Lower lobe of right lung (tissue), 2 donors: ENCODE data around the gene MYRIP. TPM values are rescaled to one million over a fixed set of nuclear protein-coding genes. Genes with fewer than 3 reads are reported as not detected.
"Not testable (repeated sequence)": the region's sequence is repeated elsewhere in the genome, so short reads cannot be mapped to it uniquely, and the experiment has no call there.

Experiments used
- ATAC-seq, 2 donors: fragments of 200-7000 bp; cut with Tn5 transposase; one replicate each; pipeline ENCODE4 v1.9.1; 2020 to 2022; ENCODE audit warnings: mild to moderate bottlenecking in 2 of 2, moderate library complexity in 2 of 2
- DNase-seq: peaks from one replicate; pipeline ENCODE4 v3.0.0-alpha.2; 2020
- H3K27ac ChIP-seq: fragments of 200-600 bp; one replicate; pipeline ENCODE4 v1.8.0; 2022
- H3K27me3 ChIP-seq: fragments of 200-600 bp; one replicate; pipeline ENCODE4 v1.8.0; 2022; ENCODE audit warnings: low read depth
- H3K36me3 ChIP-seq: fragments of 200-600 bp; one replicate; pipeline ENCODE4 v1.8.0; 2022; ENCODE audit warnings: mild to moderate bottlenecking
- H3K4me1 ChIP-seq: fragments of 200-600 bp; one replicate; pipeline ENCODE4 v1.8.0; 2022
- H3K4me3 ChIP-seq: fragments of 200-600 bp; one replicate; pipeline ENCODE4 v1.8.0; 2022; ENCODE audit warnings: mild to moderate bottlenecking
- H3K9me3 ChIP-seq: fragments of 200-600 bp; one replicate; pipeline ENCODE4 v1.8.0; 2022
- intact Hi-C: fragments of 100-400 bp; cut with DNase I; formaldehyde crosslinking; loops from one replicate; pipeline ENCODE4 v1.11.0; 2022
- total RNA-seq: library from RNA; stranded (reverse); fragmentation: NEBNext Ultra II Directional; extraction: Animal tissue kit (Norgen Biotek cat#: 25700); gene quantifications from one replicate; pipeline ENCODE4 v1.2.1, GENCODE V29; 2021
- TF ChIP-seq, protein P1 (sequence below): fragments of 200-600 bp; IDR thresholded peaks from one replicate; pipeline ENCODE4 v1.8.0; 2022; ENCODE audit warnings: antibody characterized with exemption, mild to moderate bottlenecking
- donor health status: DM: no; HTN: yes; CAD: no; lungs with severe emphysema.

MYRIP gene
- total RNA-seq, 1 donor from 2014 or later, result 1.8 TPM

GRCh38 chr3:40024526-40024925 lies 215.1 kb downstream of the MYRIP start:
- H3K36me3 ChIP-seq, result no peaks in the 10 kb centered on the region
- H3K4me3 ChIP-seq, result no peak overlapping the region
- H3K27me3 ChIP-seq, result no peaks in the 10 kb centered on the region
- intact Hi-C loops, result no loop called here
- no peak for DNase-seq
- no peak overlapping the region for H3K27ac ChIP-seq
- ATAC-seq, result no peak
- peaks cover 7% of the 10 kb centered on the region for H3K9me3 ChIP-seq
- no peaks in the 10 kb centered on the region for H3K4me1 ChIP-seq
- TF ChIP-seq, protein P1, sequence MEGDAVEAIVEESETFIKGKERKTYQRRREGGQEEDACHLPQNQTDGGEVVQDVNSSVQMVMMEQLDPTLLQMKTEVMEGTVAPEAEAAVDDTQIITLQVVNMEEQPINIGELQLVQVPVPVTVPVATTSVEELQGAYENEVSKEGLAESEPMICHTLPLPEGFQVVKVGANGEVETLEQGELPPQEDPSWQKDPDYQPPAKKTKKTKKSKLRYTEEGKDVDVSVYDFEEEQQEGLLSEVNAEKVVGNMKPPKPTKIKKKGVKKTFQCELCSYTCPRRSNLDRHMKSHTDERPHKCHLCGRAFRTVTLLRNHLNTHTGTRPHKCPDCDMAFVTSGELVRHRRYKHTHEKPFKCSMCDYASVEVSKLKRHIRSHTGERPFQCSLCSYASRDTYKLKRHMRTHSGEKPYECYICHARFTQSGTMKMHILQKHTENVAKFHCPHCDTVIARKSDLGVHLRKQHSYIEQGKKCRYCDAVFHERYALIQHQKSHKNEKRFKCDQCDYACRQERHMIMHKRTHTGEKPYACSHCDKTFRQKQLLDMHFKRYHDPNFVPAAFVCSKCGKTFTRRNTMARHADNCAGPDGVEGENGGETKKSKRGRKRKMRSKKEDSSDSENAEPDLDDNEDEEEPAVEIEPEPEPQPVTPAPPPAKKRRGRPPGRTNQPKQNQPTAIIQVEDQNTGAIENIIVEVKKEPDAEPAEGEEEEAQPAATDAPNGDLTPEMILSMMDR, result no peak

GRCh38 chr3:40025892-40026291 lies 216.5 kb downstream of the MYRIP start:
- H3K9me3 ChIP-seq, ATAC-seq, H3K4me1 ChIP-seq, DNase-seq, H3K27ac ChIP-seq, intact Hi-C loops, H3K36me3 ChIP-seq, H3K4me3 ChIP-seq, H3K27me3 ChIP-seq: not testable (repeated sequence)

GRCh38 chr3:40035177-40035576 lies 225.8 kb downstream of the MYRIP start:
- DNase-seq, result no peak
- Histone ChIP-seq H3K27ac (no peak overlapping the region), H3K27me3 (no peaks in the 10 kb centered on the region), H3K36me3 (no peaks in the 10 kb centered on the region), H3K4me3 (no peak overlapping the region), H3K4me1 (no peaks in the 10 kb centered on the region), H3K9me3 (no peaks in the 10 kb centered on the region)
- intact Hi-C loops, result no loop called here
- TF ChIP-seq, protein P1, result no peak
- ATAC-seq, result no peak

DNA sequence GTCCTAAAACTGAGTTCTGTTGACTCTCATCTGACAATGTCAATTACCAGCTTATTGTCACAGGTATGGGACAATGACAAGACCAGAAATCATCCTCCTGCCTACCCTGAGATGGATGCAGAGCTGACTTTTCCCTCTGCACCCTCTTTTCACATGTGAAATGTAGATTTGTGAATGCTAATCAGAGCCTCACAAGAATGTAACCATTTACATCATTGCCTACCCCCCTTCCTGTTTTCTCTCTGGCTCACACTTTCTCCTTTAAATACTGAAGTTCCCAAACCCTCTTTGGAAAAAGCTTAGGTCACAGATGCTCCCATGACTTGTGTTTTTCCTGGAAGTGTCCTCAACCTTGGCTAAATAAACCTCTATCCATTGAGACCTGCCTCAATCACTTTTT lies 228.2 kb downstream of the MYRIP start:
- no peaks in the 10 kb centered on the region for H3K36me3 ChIP-seq
- no peak overlapping the region for H3K27ac ChIP-seq
- H3K9me3 ChIP-seq, result no peaks in the 10 kb centered on the region
- TF ChIP-seq, protein P1, result no peak
- no peak for ATAC-seq
- H3K4me3 ChIP-seq, result no peak overlapping the region
- H3K27me3 ChIP-seq, result no peaks in the 10 kb centered on the region
- no peak for DNase-seq
- no peaks in the 10 kb centered on the region for H3K4me1 ChIP-seq
- intact Hi-C loops, result no loop called here

DNA sequence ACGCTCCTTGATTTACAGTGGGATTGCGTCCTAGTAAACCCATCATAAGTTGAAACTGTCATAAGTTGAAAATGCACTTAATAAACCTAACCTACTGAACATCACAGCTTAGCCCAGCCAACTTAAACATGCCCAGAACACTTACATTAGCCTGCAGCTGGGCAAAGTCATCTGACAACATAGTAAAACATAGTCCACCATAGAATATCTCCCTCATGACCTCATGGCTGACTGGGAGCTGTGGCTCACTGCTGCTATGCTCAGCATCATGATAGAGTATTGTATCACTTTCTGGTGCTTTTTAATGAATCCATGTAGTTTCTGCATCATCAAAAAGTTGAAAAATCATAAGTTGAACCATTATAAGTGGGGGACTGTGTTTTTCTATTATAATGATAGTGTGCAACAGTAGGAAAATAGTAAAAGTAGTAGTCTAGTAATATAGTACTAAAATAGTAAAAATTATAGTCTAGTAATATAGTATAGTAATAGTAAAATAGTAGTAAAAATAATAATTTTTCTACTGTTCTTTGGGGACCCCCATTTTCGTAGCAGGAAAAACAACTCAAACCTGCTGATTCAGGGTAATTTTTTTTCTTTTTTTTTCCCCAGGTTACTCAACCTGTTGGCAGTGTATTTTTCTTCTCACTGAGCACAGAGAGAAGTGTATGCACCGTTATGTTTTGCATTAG lies 233.5 kb downstream of the MYRIP start:
- Histone ChIP-seq H3K27ac (no peak overlapping the region), H3K9me3 (no peaks in the 10 kb centered on the region), H3K4me1 (no peaks in the 10 kb centered on the region), H3K36me3 (no peaks in the 10 kb centered on the region), H3K4me3 (no peak overlapping the region), H3K27me3 (no peaks in the 10 kb centered on the region)
- ATAC-seq (no peak), DNase-seq (no peak)
- TF ChIP-seq, protein P1, result no peak
- intact Hi-C loops, result no loop called here

GRCh38 chr3:40043444-40043755 lies 234.0 kb downstream of the MYRIP start:
- TF ChIP-seq, protein P1, result no peak
- ATAC-seq (no peak), DNase-seq (no peak)
- intact Hi-C loops, result no loop called here
- no peak overlapping the region for H3K4me3 ChIP-seq
- no peak overlapping the region for H3K27ac ChIP-seq
- H3K9me3 ChIP-seq, result no peaks in the 10 kb centered on the region
- H3K27me3 ChIP-seq, result no peaks in the 10 kb centered on the region
- H3K36me3 ChIP-seq, result no peaks in the 10 kb centered on the region
- H3K4me1 ChIP-seq, result no peaks in the 10 kb centered on the region
